GM11168 (cell line): Measurements from ENCODE around the gene OR1J1.

ENCODE experiments used
- in situ Hi-C: fragments of 300-500 bp; cut with MboI; formaldehyde crosslinking; loops from one replicate; pipeline ENCODE4 v1.12.0; 2022; ENCODE audit warnings: low sequenced_read_pairs; ENCODE audit not compliant: unreplicated experiment

Gene OR1J1, protein sequence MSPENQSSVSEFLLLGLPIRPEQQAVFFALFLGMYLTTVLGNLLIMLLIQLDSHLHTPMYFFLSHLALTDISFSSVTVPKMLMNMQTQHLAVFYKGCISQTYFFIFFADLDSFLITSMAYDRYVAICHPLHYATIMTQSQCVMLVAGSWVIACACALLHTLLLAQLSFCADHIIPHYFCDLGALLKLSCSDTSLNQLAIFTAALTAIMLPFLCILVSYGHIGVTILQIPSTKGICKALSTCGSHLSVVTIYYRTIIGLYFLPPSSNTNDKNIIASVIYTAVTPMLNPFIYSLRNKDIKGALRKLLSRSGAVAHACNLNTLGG

DNA sequence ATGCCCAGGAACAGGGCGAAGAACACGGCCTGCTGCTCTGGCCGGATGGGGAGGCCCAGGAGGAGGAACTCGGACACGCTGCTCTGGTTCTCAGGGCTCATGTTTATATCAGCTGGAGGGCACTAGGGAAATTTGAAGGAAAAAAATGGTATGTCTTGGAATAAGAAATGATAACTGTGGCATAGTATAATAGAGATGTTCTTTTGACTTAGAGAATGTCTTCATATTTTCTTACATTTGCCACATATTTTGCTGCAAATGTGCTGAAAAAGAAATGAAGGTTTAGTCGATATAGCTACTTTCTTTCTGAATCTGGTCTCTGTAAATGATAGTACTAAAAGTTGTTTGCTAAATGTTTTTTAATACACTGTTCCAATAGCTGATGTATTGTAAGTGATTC is at the start of gene OR1J1:
Gene OR1J1, minus strand, starts transcription at position 101 of the 400 bp plus-strand sequence. Its CDS starts 0 bp downstream, at position 101.
- in situ Hi-C loops = no loop called here

DNA sequence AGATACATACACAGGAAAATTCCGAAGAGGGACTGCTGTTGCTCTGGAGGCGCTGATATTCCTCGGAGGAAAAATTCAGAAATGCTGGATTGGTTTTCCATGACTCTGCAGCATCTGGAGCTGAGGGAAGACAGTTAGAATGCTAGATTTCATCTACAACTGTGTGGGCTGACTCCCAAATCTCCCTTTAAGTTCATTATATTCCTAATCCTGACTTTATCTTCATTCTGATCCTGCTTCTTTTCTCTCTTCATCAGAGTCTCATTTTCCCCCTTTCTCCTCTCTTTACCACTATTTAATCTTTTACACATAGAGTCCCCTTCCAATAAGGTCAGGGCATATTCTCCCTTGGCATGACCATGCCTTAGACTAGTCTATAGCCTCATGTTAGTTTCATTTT is 49.5 kb upstream of the OR1J1 start, which contains the start of gene OR1N1:
Gene OR1N1, minus strand, starts transcription at position 101 of the 400 bp plus-strand sequence. Its CDS starts 0 bp downstream, at position 101.
- in situ Hi-C loops = no loop called here

DNA sequence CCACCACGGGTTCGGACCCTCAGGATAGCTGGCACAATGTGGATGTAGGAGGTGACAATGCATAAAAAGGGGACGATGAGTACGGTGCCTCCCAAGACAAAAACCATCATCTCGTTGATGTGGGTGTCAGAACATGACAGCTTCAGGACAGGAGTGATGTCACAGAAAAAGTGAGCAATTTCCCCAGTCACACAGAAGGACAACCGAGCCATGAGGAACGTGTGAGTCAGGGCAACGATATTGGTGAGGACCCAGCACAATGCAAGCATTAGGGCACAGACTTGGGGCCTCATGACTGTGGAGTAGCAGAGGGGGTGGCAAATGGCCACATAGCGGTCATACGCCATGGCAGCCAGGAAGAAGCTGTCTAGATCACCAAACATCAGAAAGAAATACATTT is 48.9 kb upstream of the OR1J1 start:
- in situ Hi-C loops = no loop called here

DNA sequence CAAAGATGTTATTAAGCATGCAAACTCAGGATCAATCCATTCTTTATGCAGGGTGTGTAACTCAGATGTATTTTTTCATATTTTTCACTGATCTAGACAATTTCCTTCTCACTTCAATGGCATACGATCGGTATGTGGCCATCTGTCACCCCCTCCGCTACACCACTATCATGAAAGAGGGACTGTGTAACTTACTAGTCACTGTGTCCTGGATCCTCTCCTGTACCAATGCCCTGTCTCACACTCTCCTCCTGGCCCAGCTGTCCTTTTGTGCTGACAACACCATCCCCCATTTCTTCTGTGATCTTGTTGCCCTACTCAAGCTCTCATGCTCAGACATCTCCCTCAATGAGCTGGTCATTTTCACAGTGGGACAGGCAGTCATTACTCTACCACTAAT is 41.6 kb upstream of the OR1J1 start:
- in situ Hi-C loops = no loop called here

DNA sequence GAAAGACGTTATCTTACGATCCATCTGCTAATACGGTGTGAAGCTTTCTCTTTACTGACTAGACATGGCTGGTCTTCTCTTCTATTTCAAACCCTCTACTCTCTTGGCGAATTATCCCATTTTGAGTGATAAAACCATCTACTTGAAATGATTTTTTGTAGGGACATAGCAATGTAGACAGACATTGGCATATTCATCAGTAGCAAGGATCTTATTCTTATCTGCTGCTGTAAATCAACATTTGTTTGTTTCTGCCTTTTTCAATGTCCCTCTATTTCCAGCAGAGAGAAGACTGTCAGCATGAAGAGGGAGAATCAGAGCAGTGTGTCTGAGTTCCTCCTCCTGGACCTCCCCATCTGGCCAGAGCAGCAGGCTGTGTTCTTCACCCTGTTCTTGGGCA is 41.1 kb upstream of the OR1J1 start, which contains the start of gene OR1J4:
Gene OR1J4, plus strand, starts transcription at position 301 of the 400 bp plus-strand sequence. Its CDS starts 0 bp downstream, at position 301.
- in situ Hi-C loops = no loop called here

DNA sequence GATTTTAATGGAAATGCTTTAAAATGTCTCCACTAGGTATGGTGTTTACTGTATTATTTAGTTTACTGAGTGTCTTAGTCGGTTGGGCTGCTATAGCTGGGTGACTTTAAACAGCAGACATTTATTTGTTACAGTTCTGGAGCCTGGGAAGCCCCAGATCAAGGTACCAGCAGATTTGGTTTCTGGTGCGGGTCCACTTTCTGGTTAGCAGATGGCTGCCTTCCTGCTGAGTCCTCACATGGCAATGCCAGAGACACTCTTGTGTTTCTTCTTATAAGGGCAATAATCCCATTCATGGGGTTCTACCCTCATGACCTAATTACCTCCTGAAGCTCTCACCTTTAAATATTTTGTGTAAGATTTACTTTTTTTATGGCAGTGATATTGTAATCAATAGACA is 40.5 kb upstream of the OR1J1 start:
- in situ Hi-C loops = no loop called here

DNA sequence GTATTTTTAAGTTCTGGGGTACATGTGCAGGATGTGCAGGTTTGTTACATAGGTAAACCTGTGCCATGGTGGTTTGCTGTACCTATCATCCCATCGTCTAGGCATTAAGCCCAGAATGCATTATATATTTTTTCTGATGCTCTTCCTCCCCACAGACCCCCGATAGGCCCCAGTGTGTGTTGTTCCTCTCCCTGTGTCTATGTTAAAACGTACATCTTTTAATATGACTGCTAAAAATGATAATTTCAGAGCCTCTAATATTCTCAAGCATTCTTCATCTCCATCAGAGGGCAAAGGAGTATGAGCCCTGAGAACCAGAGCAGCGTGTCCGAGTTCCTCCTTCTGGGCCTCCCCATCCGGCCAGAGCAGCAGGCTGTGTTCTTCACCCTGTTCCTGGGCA is 32.8 kb upstream of the OR1J1 start, which contains the start of gene OR1J2:
Gene OR1J2, plus strand, starts transcription at position 301 of the 400 bp plus-strand sequence. Its CDS starts 0 bp downstream, at position 301.
- in situ Hi-C loops = no loop called here

DNA sequence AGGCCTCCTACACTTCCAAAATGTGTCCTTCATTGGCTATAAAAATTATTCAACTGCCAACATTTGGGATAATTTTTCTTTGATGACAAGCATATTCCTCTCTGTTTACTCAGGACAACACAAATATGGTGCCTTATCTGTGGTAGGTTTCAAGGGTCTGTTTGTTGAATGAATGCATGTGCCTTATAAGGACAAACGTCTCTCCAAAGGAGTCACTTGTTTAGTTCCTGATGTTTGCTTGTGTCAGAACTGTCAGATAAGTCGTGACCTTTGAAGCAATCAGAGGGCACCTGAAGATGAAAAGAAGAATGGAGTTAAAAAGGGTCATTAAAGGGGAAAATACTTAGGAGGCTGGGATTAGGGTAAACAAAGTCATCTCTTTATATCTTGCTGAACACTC is 29.2 kb upstream of the OR1J1 start:
- in situ Hi-C loops = no loop called here

DNA sequence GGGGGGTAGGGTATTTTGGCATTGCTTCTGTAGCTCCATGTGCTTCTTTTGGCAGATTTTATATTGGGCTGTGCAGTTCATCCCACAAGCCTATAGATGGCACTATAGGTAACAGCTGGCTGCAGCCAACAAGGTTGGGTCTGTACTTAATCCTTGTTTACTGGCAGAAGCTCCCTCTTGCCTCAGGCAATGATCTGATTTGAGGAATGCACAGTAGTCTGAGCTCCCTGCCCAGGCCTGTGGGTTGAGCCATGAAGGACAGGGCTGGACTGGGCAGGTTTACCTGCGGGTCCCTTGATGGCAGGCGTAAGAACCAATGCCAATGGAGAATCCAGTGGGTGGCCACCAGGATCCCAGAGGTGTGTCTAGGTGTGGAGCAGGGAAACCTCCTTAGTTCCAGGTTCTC is 21.2 kb upstream of the OR1J1 start:
- in situ Hi-C loops = no loop called here

DNA sequence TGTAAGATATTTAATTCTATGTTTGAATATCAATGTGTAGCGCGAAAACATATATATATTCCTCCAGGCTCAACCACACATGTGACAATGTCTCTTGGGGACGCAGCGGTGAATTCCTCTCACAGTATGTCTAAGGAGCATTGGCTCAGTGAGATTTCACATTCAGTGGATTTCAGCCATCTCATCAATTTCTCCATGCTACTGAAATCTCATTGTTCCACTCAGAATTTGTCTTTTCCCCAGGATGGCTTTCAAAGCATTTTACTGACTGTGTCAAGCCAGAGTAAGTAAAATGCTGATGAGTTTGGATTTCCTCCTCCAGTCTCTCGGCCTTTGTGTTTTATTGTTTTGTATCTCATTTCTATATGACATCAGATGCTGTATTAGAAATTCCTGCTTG is 1.3 kb upstream of the OR1J1 start:
- in situ Hi-C loops = no loop called here

DNA sequence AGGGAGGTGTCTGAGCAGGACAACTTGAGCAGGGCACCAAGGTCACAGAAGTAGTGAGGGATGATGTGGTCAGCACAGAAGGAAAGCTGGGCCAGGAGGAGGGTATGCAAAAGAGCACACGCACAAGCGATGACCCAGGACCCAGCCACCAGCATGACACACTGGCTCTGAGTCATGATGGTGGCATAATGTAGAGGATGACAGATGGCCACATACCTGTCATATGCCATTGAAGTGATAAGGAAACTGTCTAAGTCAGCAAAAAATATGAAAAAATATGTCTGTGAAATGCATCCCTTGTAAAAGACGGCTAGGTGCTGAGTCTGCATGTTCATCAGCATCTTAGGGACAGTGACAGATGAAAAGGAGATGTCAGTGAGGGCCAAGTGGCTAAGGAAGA is 380 bp downstream of the OR1J1 start:
- in situ Hi-C loops = no loop called here

DNA sequence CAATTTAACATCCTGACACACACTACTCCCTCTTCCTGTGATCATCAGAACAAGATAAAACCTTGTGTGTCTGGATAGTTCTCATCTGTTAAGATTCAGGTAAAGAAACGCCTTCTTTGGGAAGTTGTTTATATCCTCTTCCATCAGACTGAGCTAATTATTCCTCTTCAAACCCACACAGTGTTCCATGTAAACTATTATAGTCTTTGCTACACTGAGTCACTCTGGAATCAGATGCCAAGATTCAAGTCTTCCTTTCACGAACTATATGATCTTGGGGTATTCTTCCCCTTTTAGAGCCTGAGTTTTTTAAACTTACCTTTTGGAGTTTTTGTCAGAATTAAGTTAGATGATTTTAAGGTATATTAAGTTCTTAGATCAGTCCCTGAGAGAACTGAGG is 2.0 kb downstream of the OR1J1 start:
- in situ Hi-C loops = no loop called here

DNA sequence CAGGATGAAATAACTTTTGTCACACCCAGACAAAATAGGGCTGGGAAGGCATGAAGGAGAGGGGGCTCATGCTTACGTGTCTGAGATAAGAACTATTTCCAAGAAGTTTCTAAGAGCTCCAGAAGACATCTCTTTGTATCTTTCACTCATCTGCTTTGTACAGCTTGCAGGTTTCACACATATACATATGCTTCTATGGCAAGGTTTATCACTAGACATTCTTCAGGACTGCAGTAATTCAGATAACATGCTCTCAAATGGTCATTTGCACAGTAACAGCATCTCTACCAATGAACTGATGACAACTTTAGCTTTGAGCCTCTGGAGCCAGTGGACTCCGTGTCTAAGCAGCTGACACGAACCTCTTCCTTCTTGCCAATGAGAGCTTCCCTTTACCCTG is 3.2 kb downstream of the OR1J1 start:
- in situ Hi-C loops = no loop called here

DNA sequence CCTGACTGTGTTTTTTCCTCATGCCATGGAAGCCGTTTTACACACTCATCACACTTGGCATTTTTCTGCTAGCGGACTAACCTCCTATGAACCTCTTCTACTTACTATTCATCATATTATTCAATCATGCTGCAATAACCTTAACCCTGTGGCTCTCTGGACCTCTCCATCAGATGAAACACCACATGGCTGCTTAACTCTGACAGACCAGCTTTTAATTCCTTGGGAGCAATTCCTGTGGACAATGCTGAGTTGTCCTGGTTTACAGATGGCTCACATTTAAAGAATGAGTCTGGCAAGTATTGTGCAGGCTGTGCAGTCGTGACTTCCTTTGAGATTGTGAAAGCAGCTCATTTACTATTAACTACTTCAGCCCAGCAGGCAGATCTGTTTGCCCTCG is 9.0 kb downstream of the OR1J1 start:
- in situ Hi-C loops = loop anchor here (5.0 kb wide), 1 partner anchor 344 kb away; no protein-coding TSS in a partner anchor

DNA sequence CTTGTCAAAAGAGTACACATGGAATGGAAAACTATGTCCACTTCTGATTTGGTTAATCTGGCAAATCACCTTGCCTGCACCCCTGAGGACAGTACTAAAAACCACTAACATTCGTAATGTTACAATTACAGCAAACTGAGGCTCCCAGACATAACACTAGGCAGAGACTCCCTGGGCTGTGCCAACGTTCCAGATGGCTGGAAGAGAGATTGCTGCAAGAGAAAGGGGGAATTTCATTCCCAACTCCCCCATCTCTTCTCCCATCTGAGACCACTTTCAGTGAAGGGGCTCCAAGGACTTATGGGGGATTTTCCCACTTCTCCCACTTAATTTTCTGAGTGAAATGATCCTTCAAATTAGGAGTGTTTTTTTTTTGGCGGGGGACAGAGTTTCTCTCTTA is 11.3 kb downstream of the OR1J1 start:
- in situ Hi-C loops = loop anchor here (5.0 kb wide), 1 partner anchor 346 kb away; no protein-coding TSS in a partner anchor

DNA sequence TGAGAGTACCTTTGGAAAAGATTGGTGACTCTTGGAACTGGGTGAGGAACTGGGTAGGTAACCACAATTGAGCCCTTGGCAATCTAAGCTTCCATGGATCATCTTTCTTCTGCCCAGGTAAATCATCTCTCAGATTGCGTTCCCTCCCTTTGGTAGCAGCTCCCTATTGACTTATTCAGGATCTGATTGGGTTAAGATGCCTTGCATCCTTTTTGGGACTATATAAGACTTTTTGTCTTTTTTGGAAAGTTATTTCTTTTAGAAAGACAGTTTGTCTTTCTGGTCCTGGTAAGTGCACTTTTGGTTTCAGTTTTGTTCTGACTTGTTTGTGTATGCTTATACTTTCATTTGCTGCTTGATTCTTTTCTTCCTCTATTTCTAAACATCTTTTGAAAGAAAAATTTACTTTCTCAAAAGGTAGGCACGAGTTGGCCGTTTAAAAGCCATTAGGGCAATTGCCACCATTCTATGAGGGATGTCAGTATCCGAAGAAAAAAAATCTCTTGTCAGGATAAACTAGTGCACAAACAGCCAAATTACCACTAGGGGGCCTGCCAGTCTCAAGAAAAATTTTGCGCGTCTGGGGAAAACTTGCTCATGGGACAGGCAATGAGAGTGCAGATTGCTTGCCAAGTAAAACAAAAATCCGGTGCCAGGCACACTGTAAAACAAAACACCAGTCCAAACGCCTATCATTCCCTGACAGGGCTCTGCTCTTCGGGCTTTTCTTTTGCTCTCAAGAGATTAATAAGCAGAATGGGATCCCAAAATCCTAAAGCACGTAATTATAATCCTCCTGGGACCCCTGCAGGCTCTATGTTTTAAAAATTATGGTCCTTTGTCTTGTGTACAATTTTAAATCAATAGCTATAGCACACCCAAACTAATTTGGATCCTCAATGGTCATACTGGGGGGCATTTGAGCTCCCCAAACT is 12.8 kb downstream of the OR1J1 start:
- in situ Hi-C loops = loop anchor here (5.0 kb wide), 1 partner anchor 347 kb away; no protein-coding TSS in a partner anchor

DNA sequence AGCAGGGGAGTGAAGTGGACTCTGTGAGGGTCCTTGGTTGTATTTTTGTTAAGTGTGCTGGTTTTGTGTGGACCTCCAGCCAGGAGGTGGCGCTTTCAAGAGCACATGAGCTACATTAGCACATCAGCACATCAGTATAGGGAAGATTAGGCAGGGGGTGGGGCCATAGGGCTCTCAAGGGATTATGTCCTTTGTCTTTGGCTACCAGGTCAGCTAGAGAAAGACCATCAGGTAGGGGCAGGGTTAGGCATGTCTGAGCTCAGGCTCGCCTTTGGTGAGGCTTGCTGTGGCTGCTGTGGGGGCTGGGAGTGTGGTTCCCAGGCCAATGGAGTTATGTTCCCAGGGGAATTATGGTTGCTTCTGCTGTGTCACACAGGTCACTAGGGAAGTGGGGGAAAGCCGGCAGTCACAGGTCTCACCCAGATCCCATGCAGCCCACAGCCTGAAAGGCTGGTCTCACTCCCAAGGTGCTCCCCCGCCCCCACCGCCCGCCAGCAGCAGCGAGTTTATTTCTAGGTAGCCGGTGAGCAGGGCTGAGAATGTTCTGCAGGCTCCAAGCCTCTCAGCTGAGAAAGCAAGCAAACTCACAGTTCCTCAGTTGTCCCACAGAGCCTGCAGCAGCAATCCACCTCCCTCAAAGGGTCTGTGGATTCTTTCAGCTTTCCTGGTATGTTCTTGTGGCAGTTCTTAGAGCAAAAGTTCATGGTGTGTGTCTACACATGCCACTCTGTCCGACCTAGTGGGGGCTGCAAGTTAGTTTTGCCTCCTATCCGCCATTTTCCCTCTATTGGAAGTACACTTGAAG is 13.7 kb downstream of the OR1J1 start:
- in situ Hi-C loops = no loop called here

DNA sequence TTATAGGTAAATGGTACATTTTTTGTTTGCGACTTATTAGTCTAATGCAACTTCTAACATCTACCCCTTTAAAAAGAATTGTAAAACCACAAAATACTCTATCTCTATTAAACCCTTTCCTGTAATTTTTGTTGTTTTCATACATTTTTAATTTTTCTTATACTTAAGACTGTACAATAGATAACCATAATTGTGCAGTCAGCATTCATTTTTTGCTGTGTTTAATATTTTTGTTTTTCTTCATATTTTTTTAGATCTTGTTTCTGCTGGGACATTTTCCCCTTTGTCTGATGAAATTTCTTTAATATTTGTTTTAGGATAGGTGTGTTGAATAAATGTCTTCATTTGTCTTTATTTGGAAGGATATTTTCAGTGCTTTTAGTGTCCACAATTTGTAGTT is 19.9 kb downstream of the OR1J1 start:
- in situ Hi-C loops = no loop called here

DNA sequence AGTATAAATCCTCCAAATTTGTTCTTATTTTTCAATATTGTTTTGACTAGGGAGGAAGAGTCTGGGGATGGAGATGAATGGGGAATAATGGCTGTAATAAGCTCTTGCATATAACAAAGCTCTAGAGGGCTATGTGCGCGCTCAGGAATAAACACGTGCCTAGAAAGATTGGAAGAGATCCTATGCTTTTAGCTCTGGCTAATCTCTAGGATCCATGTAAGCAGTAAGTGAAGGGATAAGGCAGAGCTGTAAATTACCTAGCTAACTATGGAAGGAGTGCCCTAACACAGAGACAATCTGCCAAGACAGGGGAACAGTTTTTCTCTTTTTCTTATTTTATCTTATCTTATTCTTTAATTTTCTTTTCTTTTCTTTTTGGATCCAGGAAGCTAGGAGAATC is 21.6 kb downstream of the OR1J1 start:
- in situ Hi-C loops = no loop called here

DNA sequence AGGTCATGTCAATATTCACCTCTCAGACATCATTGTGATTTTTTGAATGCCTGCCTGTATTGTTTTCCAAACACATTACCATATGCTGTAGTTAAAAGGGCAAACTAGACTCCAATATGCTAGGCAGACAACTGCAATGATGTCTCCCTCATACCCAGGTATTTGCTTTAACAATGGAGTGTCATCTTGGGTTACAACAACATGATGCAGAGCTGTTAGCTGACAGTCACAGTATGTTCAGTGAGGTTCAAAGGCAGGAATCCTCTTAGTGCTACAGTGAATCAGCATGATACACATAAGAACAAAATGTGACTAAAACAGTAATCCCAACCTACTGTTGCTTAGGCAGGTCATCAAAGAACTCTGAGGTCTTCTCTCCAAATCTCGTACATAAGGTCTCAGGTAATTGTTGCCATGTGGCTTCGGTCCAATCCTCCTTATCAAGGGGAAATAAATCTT is 24.0 kb downstream of the OR1J1 start:
- in situ Hi-C loops = no loop called here
